Keratinocyte (primary cell): ENCODE data around the gene RASGRF2. TPM values are rescaled to one million over a fixed set of nuclear protein-coding genes. Genes with fewer than 3 reads are reported as not detected.

Source experiments
- DNase-seq: peaks from one replicate; pipeline ENCODE4 v3.0.0-alpha.2; 2011; ENCODE audit warnings: low read depth, missing footprints, low spot score
- FAIRE-seq: peaks from 2 replicates; lab custom pipeline; 2011; peaks lifted over from hg19 to GRCh38; lab: Jason Lieb, UNC
- H2AFZ ChIP-seq: 2 replicates; pipeline ENCODE4 v1.6.0; 2012; ENCODE audit warnings: low read length, control low read depth, inconsistent platforms; ENCODE audit not compliant: control insufficient read depth
- H3K27ac ChIP-seq: 2 replicates; pipeline ENCODE4 v1.5.1; 2011; ENCODE audit warnings: low read length; ENCODE audit not compliant: control insufficient read depth, insufficient read depth
- H3K27me3 ChIP-seq: 3 replicates; pipeline ENCODE4 v1.6.0; 2011; ENCODE audit warnings: low read length; ENCODE audit not compliant: control insufficient read depth, insufficient read depth; ENCODE audit errors: extremely low read depth
- H3K36me3 ChIP-seq, 2 experiments: 2 replicates in 1 of 2; 3 replicates in 1 of 2; pipeline ENCODE4 v1.5.1; 2011; ENCODE audit warnings: low read length in 2 of 2, mild to moderate bottlenecking in 1 of 2; ENCODE audit not compliant: control insufficient read depth in 2 of 2, insufficient read depth in 2 of 2; ENCODE audit errors: extremely low read depth in 1 of 2
- H3K4me1 ChIP-seq: 3 replicates; pipeline ENCODE4 v1.5.1; 2011; ENCODE audit warnings: low read length; ENCODE audit not compliant: control insufficient read depth, insufficient read depth; ENCODE audit errors: extremely low read depth
- H3K4me2 ChIP-seq: 3 replicates; pipeline ENCODE4 v1.6.0; 2011; ENCODE audit warnings: low read depth, low read length; ENCODE audit not compliant: control insufficient read depth, insufficient read depth; ENCODE audit errors: extremely low read depth
- H3K4me3 ChIP-seq, 3 experiments: fragments of 200-600 bp in 1 of 3; sonication (generic) in 1 of 3; 2 replicates in 2 of 3; 3 replicates in 1 of 3; pipeline ENCODE4 v1.5.1; 2011 to 2016; ENCODE audit warnings: low read length in 3 of 3, mild to moderate bottlenecking in 3 of 3, control low read depth in 2 of 3, inconsistent platforms in 1 of 3, low read depth in 1 of 3, mixed read lengths in 1 of 3, mixed run types in 1 of 3, moderate library complexity in 1 of 3; ENCODE audit not compliant: control insufficient read depth in 2 of 3, insufficient read depth in 2 of 3; ENCODE audit errors: extremely low read depth in 1 of 3
- H3K79me2 ChIP-seq: 2 replicates; pipeline ENCODE4 v1.6.0; 2012; ENCODE audit warnings: low read length; ENCODE audit not compliant: control insufficient read depth, insufficient read depth
- H3K9ac ChIP-seq: 3 replicates; pipeline ENCODE4 v1.6.0; 2011; ENCODE audit warnings: low read length; ENCODE audit not compliant: control insufficient read depth, insufficient read depth; ENCODE audit errors: extremely low read depth
- H3K9me1 ChIP-seq: 3 replicates; pipeline ENCODE4 v1.6.0; 2011; ENCODE audit warnings: low read length; ENCODE audit not compliant: control insufficient read depth, insufficient read depth; ENCODE audit errors: extremely low read depth
- H3K9me3 ChIP-seq: 2 replicates; pipeline ENCODE4 v1.5.1; 2012; ENCODE audit warnings: low read depth, low read length; ENCODE audit not compliant: control insufficient read depth
- H4K20me1 ChIP-seq: 3 replicates; pipeline ENCODE4 v1.6.0; 2011; ENCODE audit warnings: low read length; ENCODE audit not compliant: control insufficient read depth, insufficient read depth; ENCODE audit errors: extremely low read depth
- CTCF ChIP-seq, 3 experiments: IDR thresholded peaks in 1 of 3; conservative IDR thresholded peaks in 1 of 3; optimal IDR thresholded peaks in 1 of 3; 2 replicates in 2 of 3; 3 replicates in 1 of 3; pipeline versions ENCODE3 to v1.5.1; 2011; ENCODE audit warnings: low read length in 3 of 3, mild to moderate bottlenecking in 3 of 3, moderate library complexity in 2 of 3, control low read depth in 1 of 3, inconsistent platforms in 1 of 3; ENCODE audit not compliant: insufficient read depth in 2 of 3; ENCODE audit errors: extremely low read depth in 1 of 3
- EZH2 ChIP-seq: IDR thresholded peaks from one replicate; pipeline ENCODE4 v1.6.1; 2012; ENCODE audit warnings: inconsistent platforms, mild to moderate bottlenecking, low read length, moderate library complexity
- dilution Hi-C: fragments of 300-500 bp; cut with MboI; formaldehyde crosslinking; loops from one replicate; pipeline ENCODE4 v1.7.0; 2020; ENCODE audit warnings: low sequenced_read_pairs; ENCODE audit not compliant: extremely low pct_ligation_motif_present
- polyA plus RNA-seq, 5 experiments: library from polyadenylated mRNA; depleted of rRNA in 3 of 5; stranded (reverse) in 3 of 5; stranded (forward) in 1 of 5; unstranded in 1 of 5; fragments of >200 nt; gene quantifications; 1 replicate in 1 of 5; 2 replicates in 3 of 5; 3 replicates in 1 of 5; pipeline versions ENCODE4 v1.2.1 to v1.2.3, GENCODE V29; 2011 to 2012; ENCODE audit warnings: missing spikeins in 2 of 5, low read depth in 1 of 5, low replicate concordance in 1 of 5

The RASGRF2 gene
- polyA plus RNA-seq, 1 donor (not counting 4 experiments of a cell fraction or from before 2014, with no cell fraction given), result 0.03 TPM

- H3K4me2 ChIP-seq, result no peak overlapping the region
- H4K20me1 ChIP-seq, result no peaks in the 10 kb centered on the region
- no peaks in the 10 kb centered on the region for H3K79me2 ChIP-seq
- FAIRE-seq, result no peak
- dilution Hi-C loops, result no loop called here
- H3K27me3 ChIP-seq, result no peaks in the 10 kb centered on the region
- no peak overlapping the region for H3K9ac ChIP-seq
- no peak for TF ChIP-seq EZH2
- TF ChIP-seq CTCF (optimal IDR thresholded peaks at IDR 0.05 in 1 of 3, IDR thresholded peaks at IDR 0.05 in 1 of 3, conservative IDR thresholded peaks at IDR 0.05 in 1 of 3; ENCODE audit: extremely low read depth in 1 of 3, insufficient read depth in 2 of 3, low read length in 3 of 3), result no peak
- no peak for DNase-seq
- H2AFZ ChIP-seq, result no peak overlapping the region
- H3K9me1 ChIP-seq, result no peaks in the 10 kb centered on the region
- no peak overlapping the region for H3K27ac ChIP-seq
- H3K9me3 ChIP-seq, result no peaks in the 10 kb centered on the region
- no peak overlapping the region for H3K4me3 ChIP-seq
- peaks cover 9% of the 10 kb centered on the region for H3K4me1 ChIP-seq
- H3K36me3 ChIP-seq, result no peaks in the 10 kb centered on the region
Measured at GRCh38 chr5:81205058-81205457, 244.9 kb downstream of the RASGRF2 start.

GRCh38 chr5:81207009-81207408 lies 246.8 kb downstream of the RASGRF2 start:
- dilution Hi-C loops, result no loop called here
- no peaks in the 10 kb centered on the region for H4K20me1 ChIP-seq
- FAIRE-seq (no peak), DNase-seq (no peak)
- TF ChIP-seq EZH2 (no peak), CTCF (optimal IDR thresholded peaks at IDR 0.05 in 1 of 3, IDR thresholded peaks at IDR 0.05 in 1 of 3, conservative IDR thresholded peaks at IDR 0.05 in 1 of 3; ENCODE audit: extremely low read depth in 1 of 3, insufficient read depth in 2 of 3, low read length in 3 of 3) (peak; percentile 22 to 52 (median 46))
- no peak overlapping the region for H3K4me2 ChIP-seq
- no peaks in the 10 kb centered on the region for H3K36me3 ChIP-seq
- H3K4me3 ChIP-seq, result no peak overlapping the region
- no peak overlapping the region for H2AFZ ChIP-seq
- peaks cover 9% of the 10 kb centered on the region for H3K4me1 ChIP-seq
- no peaks in the 10 kb centered on the region for H3K79me2 ChIP-seq
- H3K9ac ChIP-seq, result no peak overlapping the region
- H3K9me3 ChIP-seq, result no peaks in the 10 kb centered on the region
- no peak overlapping the region for H3K27ac ChIP-seq
- H3K27me3 ChIP-seq, result no peaks in the 10 kb centered on the region
- no peaks in the 10 kb centered on the region for H3K9me1 ChIP-seq
